ENCODE measurements around the gene CEBPE.

GRCh38 chr14:23149745-23150144, 30.7 kb upstream of the CEBPE start:
- TF ChIP-seq CTCF (IDR thresholded peaks at IDR 0.05; ENCODE audit: low read length) (no peak), EZH2 (IDR thresholded peaks at IDR 0.05; ENCODE audit: borderline replicate concordance, low read length) (no peak)

Measured in OCI-LY1 (cell line).